Smooth muscle cell (in vitro differentiated cells): Measurements from ENCODE around the gene EVI2A. TPM values are rescaled to one million over a fixed set of nuclear protein-coding genes. Genes with fewer than 3 reads are reported as not detected.

Experiments used
- DNase-seq: peaks from one replicate; lab custom pipeline; 2025; ENCODE audit not compliant: unreplicated experiment; lab: John Stamatoyannopoulos, UW
- H2AFZ ChIP-seq: fragments of 200-600 bp; sonication (generic); 2 replicates; pipeline ENCODE4 v1.6.0; 2016; ENCODE audit warnings: antibody characterized with exemption, low read depth, mild to moderate bottlenecking
- H3F3A ChIP-seq: fragments of 200-600 bp; sonication (generic); 2 replicates; pipeline ENCODE4 v1.6.0; 2017; ENCODE audit warnings: antibody characterized with exemption, low read depth
- H3K27ac ChIP-seq: fragments of 200-600 bp; sonication (generic); 2 replicates; pipeline ENCODE4 v1.5.1; 2016; ENCODE audit warnings: low read depth, mild to moderate bottlenecking
- H3K27me3 ChIP-seq: fragments of 200-600 bp; sonication (generic); 2 replicates; pipeline ENCODE4 v1.6.1; 2016; ENCODE audit warnings: low read depth, mild to moderate bottlenecking
- H3K36me3 ChIP-seq: fragments of 200-600 bp; sonication (generic); 2 replicates; pipeline ENCODE4 v1.5.1; 2016; ENCODE audit warnings: low read depth
- H3K4me1 ChIP-seq: fragments of 200-600 bp; sonication (generic); 2 replicates; pipeline ENCODE4 v1.5.1; 2016; ENCODE audit warnings: low read depth
- H3K4me2 ChIP-seq: fragments of 200-600 bp; sonication (generic); 2 replicates; pipeline ENCODE4 v1.6.0; 2016; ENCODE audit warnings: mild to moderate bottlenecking
- H3K4me3 ChIP-seq: fragments of 200-600 bp; sonication (generic); 2 replicates; pipeline ENCODE4 v1.5.1; 2016; ENCODE audit warnings: mild to moderate bottlenecking
- H3K79me2 ChIP-seq: fragments of 200-600 bp; sonication (generic); 2 replicates; pipeline ENCODE4 v1.6.0; 2016; ENCODE audit warnings: low read depth, mild to moderate bottlenecking
- H3K9ac ChIP-seq: fragments of 200-600 bp; sonication (generic); 2 replicates; pipeline ENCODE4 v1.6.0; 2016; ENCODE audit warnings: low read depth
- H3K9me3 ChIP-seq: fragments of 200-600 bp; sonication (generic); replicated peaks from 2 replicates; pipeline ENCODE4 v1.5.1; 2016; ENCODE audit warnings: low read depth
- H4K20me1 ChIP-seq: fragments of 200-600 bp; sonication (generic); 2 replicates; pipeline ENCODE4 v1.6.0; 2016; ENCODE audit warnings: low read depth
- CTCF ChIP-seq: fragments of 200-600 bp; sonication (generic); IDR thresholded peaks from 2 replicates; pipeline ENCODE4 v1.5.1; 2017; ENCODE audit warnings: borderline replicate concordance, mild to moderate bottlenecking, antibody characterized with exemption; ENCODE audit not compliant: insufficient read depth, poor library complexity, severe bottlenecking
- WGBS: methylation state at CpG from one replicate; pipeline ENCODE4 v1.1.7; 2016; ENCODE audit warnings: low lambda C conversion rate; 5-methylcytosine and 5-hydroxymethylcytosine counted together
- polyA plus RNA-seq: library from polyadenylated mRNA; unstranded; fragments of >200 nt; fragmentation: Nextera tagmentation; extraction: Ambion mirVana; gene quantifications from 2 replicates; pipeline ENCODE4 v1.2.1, GENCODE V29; 2016
- total RNA-seq: library from RNA; depleted of rRNA; stranded (reverse); fragments of >200 nt; gene quantifications from 2 replicates; pipeline ENCODE4 v1.2.3, GENCODE V29; 2014

The EVI2A gene
- total and polyA plus RNA-seq, 2 experiments from 2014 or later: 0.33 TPM; not detected in 1

- 80% methylated on average over 12 of the region's 12 CpGs for WGBS
- H3K9ac ChIP-seq: peak overlapping the region; percentile 63
These were observed 6.2 kb upstream of the EVI2A start for GRCh38 chr17:31327534-31328159.

DNA sequence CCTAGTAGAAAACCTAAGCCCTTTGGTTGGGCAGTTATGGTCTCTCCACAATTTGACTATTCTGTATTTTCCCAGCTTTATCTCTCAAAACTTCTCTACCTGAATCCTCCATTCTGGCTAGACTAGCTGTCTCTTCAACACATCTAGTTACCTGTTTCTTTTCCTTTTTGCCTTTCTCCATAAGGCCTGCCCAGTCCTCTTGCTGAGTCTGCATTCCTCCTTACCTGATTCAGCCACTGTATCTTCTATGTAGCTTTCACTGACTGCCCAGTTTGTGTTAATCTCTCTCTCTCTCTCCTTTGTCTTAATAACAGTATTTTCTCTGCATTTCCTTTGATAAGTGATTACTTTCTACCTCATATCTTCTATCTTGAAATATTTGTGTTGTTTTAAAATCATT lies 2.1 kb upstream of the EVI2A start:
- no peak overlapping the region for H3K27ac ChIP-seq
- H3K9me3 ChIP-seq: no peaks in the 10 kb centered on the region
- no peak for TF ChIP-seq CTCF
- no peak overlapping the region for H3K9ac ChIP-seq
- H2AFZ ChIP-seq: no peak overlapping the region
- peaks cover 2% of the 10 kb centered on the region for H3K79me2 ChIP-seq
- H3F3A ChIP-seq: peaks cover 6% of the 10 kb centered on the region
- H3K4me3 ChIP-seq: no peak overlapping the region
- no peak for DNase-seq
- H3K36me3 ChIP-seq: no peaks in the 10 kb centered on the region
- no peak overlapping the region for H3K4me2 ChIP-seq
- H4K20me1 ChIP-seq: peaks cover 12% of the 10 kb centered on the region
- H3K4me1 ChIP-seq: peaks cover 9% of the 10 kb centered on the region
- H3K27me3 ChIP-seq: no peaks in the 10 kb centered on the region

More at GRCh38 chr17:31327534-31328159, 6.2 kb upstream of the EVI2A start:
- Histone ChIP-seq H3F3A (peaks cover 10% of the 10 kb centered on the region), H3K36me3 (no peaks in the 10 kb centered on the region), H4K20me1 (peaks cover 7% of the 10 kb centered on the region), H3K27ac (peak overlapping the region; percentile 90), H3K4me1 (no peaks in the 10 kb centered on the region), H3K79me2 (peaks cover 2% of the 10 kb centered on the region), H3K9me3 (no peaks in the 10 kb centered on the region), H3K4me2 (peak overlapping the region; percentile 53), H2AFZ (no peak overlapping the region), H3K27me3 (no peaks in the 10 kb centered on the region), H3K4me3 (no peak overlapping the region)
- DNase-seq: no peak
- TF ChIP-seq CTCF: no peak

- Histone ChIP-seq H3K9ac (no peak overlapping the region), H3K27me3 (no peaks in the 10 kb centered on the region), H3K4me3 (no peak overlapping the region), H3K27ac (peak overlapping the region; percentile 75), H2AFZ (no peak overlapping the region), H3K4me2 (peak overlapping the region; percentile 64), H4K20me1 (peaks cover 7% of the 10 kb centered on the region), H3K9me3 (no peaks in the 10 kb centered on the region), H3K4me1 (peaks cover 9% of the 10 kb centered on the region), H3K79me2 (peaks cover 2% of the 10 kb centered on the region), H3F3A (peaks cover 4% of the 10 kb centered on the region), H3K36me3 (no peaks in the 10 kb centered on the region)
- 100% methylated on average over 4 of the region's 4 CpGs for WGBS
- DNase-seq: no peak
- TF ChIP-seq CTCF: no peak
These were observed 544 bp upstream of the EVI2A start for GRCh38 chr17:31321966-31322365.

DNA sequence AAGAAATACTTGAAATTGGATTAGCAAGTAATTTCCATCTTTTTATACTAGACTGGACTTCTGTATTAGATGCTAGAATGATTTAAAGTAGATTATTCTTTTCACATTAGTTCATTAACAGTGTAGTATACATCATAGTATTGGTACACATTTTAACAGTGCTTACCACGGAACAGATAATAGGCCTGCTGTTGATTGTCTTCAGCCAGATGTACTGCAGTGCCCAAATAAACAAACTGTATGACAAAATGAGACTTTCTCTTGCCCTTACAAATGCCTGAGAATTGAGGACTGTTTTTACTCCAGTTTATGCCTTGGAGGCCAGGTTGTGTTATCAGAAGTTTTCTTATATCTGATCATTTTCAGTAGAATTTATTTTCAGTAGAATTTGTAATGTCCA lies 631 bp downstream of the EVI2A start:
- H3K9me3 ChIP-seq: no peaks in the 10 kb centered on the region
- H3K27ac ChIP-seq: peak overlapping the region; percentile 75
- DNase-seq: no peak
- H3K4me1 ChIP-seq: peaks cover 9% of the 10 kb centered on the region
- no peak for TF ChIP-seq CTCF
- H3K27me3 ChIP-seq: no peaks in the 10 kb centered on the region
- H3K36me3 ChIP-seq: no peaks in the 10 kb centered on the region
- H2AFZ ChIP-seq: no peak overlapping the region
- no peak overlapping the region for H3K4me3 ChIP-seq
- peaks cover 7% of the 10 kb centered on the region for H4K20me1 ChIP-seq
- WGBS: 27% methylated on average over 1 of the region's 1 CpG
- H3F3A ChIP-seq: peaks cover 4% of the 10 kb centered on the region
- peaks cover 2% of the 10 kb centered on the region for H3K79me2 ChIP-seq
- H3K4me2 ChIP-seq: peak overlapping the region; percentile 64
- peak overlapping the region; percentile 6 for H3K9ac ChIP-seq
